Measurements from ENCODE around the gene LPCAT1.

The LPCAT1 gene

GRCh38 chr5:1480217-1480616 is 43.5 kb downstream of the LPCAT1 start:
- H2AFZ ChIP-seq (ENCODE audit: low read length) = no peak overlapping the region
- H3K36me3 ChIP-seq (ENCODE audit: insufficient read depth, low read length) = peaks cover 47% of the 10 kb centered on the region; the same call in 1 of the 2 replicates
- no peak overlapping the region for H3K4me3 ChIP-seq (ENCODE audit: low read length, poor library complexity, severe bottlenecking)
- no peaks in the 10 kb centered on the region for H3K27me3 ChIP-seq (ENCODE audit: insufficient read depth, low read length, poor library complexity, severe bottlenecking)
- no peaks in the 10 kb centered on the region for H3K9me2 ChIP-seq (replicated peaks; ENCODE audit: low read depth, low read length)
- H3K79me2 ChIP-seq (ENCODE audit: insufficient read depth, low read length) = no peaks in the 10 kb centered on the region
- H3K4me1 ChIP-seq (ENCODE audit: insufficient read depth, low read length, poor library complexity, severe bottlenecking) = peaks cover 9% of the 10 kb centered on the region
- H3K9ac ChIP-seq (ENCODE audit: low read depth, low read length, poor library complexity, severe bottlenecking) = no peak overlapping the region
- no peaks in the 10 kb centered on the region for H4K20me1 ChIP-seq (ENCODE audit: insufficient read depth, low read length, poor library complexity, severe bottlenecking)
- no peaks in the 10 kb centered on the region for H3F3A ChIP-seq (ENCODE audit: low read depth)
- TF ChIP-seq EZH2phosphoT487 (IDR thresholded peaks at IDR 0.05; ENCODE audit: borderline replicate concordance) = no peak
- no peak for TF ChIP-seq CTCF (conservative IDR thresholded peaks at IDR 0.05; ENCODE audit: low read length)
- H3K9me3 ChIP-seq (ENCODE audit: insufficient read depth, low read depth, low read length) = no peaks in the 10 kb centered on the region
- no peak overlapping the region for H3K4me2 ChIP-seq (ENCODE audit: low read depth, low read length, poor library complexity, severe bottlenecking)

GRCh38 chr5:1479581-1480188 is 44.1 kb downstream of the LPCAT1 start:
- Histone ChIP-seq H3K9me3 (ENCODE audit: insufficient read depth, low read depth, low read length) (no peaks in the 10 kb centered on the region), H3K4me2 (ENCODE audit: low read depth, low read length, poor library complexity, severe bottlenecking) (no peak overlapping the region), H2AFZ (ENCODE audit: low read length) (no peak overlapping the region), H4K20me1 (ENCODE audit: insufficient read depth, low read length, poor library complexity, severe bottlenecking) (no peaks in the 10 kb centered on the region), H3K79me2 (ENCODE audit: insufficient read depth, low read length) (no peaks in the 10 kb centered on the region), H3K27me3 (ENCODE audit: insufficient read depth, low read length, poor library complexity, severe bottlenecking) (no peaks in the 10 kb centered on the region), H3K36me3 (ENCODE audit: insufficient read depth, low read length) (peaks cover 52% of the 10 kb centered on the region; the same call in 1 of the 2 replicates), H3K9ac (ENCODE audit: low read depth, low read length, poor library complexity, severe bottlenecking) (no peak overlapping the region), H3F3A (ENCODE audit: low read depth) (no peaks in the 10 kb centered on the region), H3K9me2 (replicated peaks; ENCODE audit: low read depth, low read length) (no peaks in the 10 kb centered on the region), H3K4me1 (ENCODE audit: insufficient read depth, low read length, poor library complexity, severe bottlenecking) (peaks cover 4% of the 10 kb centered on the region), H3K4me3 (ENCODE audit: low read length, poor library complexity, severe bottlenecking) (no peak overlapping the region)
- peak; percentile 83 for TF ChIP-seq CTCF (conservative IDR thresholded peaks at IDR 0.05; ENCODE audit: low read length)
- TF ChIP-seq EZH2phosphoT487 (IDR thresholded peaks at IDR 0.05; ENCODE audit: borderline replicate concordance) = no peak

GRCh38 chr5:1479066-1479465 is 44.7 kb downstream of the LPCAT1 start:
- Histone ChIP-seq H3K9me2 (replicated peaks; ENCODE audit: low read depth, low read length) (no peaks in the 10 kb centered on the region), H3K27me3 (ENCODE audit: insufficient read depth, low read length, poor library complexity, severe bottlenecking) (no peaks in the 10 kb centered on the region), H3K4me2 (ENCODE audit: low read depth, low read length, poor library complexity, severe bottlenecking) (no peak overlapping the region), H3K4me1 (ENCODE audit: insufficient read depth, low read length, poor library complexity, severe bottlenecking) (no peaks in the 10 kb centered on the region), H2AFZ (ENCODE audit: low read length) (no peak overlapping the region), H3F3A (ENCODE audit: low read depth) (no peaks in the 10 kb centered on the region), H3K79me2 (ENCODE audit: insufficient read depth, low read length) (no peaks in the 10 kb centered on the region), H3K4me3 (ENCODE audit: low read length, poor library complexity, severe bottlenecking) (no peak overlapping the region), H3K9me3 (ENCODE audit: insufficient read depth, low read depth, low read length) (no peaks in the 10 kb centered on the region), H3K9ac (ENCODE audit: low read depth, low read length, poor library complexity, severe bottlenecking) (no peak overlapping the region), H3K36me3 (ENCODE audit: insufficient read depth, low read length) (peaks cover 56% of the 10 kb centered on the region; the same call in 1 of the 2 replicates), H4K20me1 (ENCODE audit: insufficient read depth, low read length, poor library complexity, severe bottlenecking) (no peaks in the 10 kb centered on the region)
- no peak for TF ChIP-seq EZH2phosphoT487 (IDR thresholded peaks at IDR 0.05; ENCODE audit: borderline replicate concordance)
- no peak for TF ChIP-seq CTCF (conservative IDR thresholded peaks at IDR 0.05; ENCODE audit: low read length)

Data from Loucy (cell line).